Stimulated activated CD4-positive, alpha-beta T cell treated with anti-CD3 and anti-CD28 coated beads, TNF-alpha, amount 100 ng/mL, for 24 hours (primary cell): ENCODE results near the gene MYO5B.

Experiments
- DNase-seq, 3 experiments: peaks; one replicate each; pipeline ENCODE4 v3.0.0-alpha.2; 2020; ENCODE audit warnings: low read depth in 3 of 3

MYO5B gene

GRCh38 chr18:49886891-49887764 lies 307.8 kb downstream of the MYO5B start:
- no peak for DNase-seq

- no peak for DNase-seq
Measured at GRCh38 chr18:49884959-49885358, 310.0 kb downstream of the MYO5B start.

DNA sequence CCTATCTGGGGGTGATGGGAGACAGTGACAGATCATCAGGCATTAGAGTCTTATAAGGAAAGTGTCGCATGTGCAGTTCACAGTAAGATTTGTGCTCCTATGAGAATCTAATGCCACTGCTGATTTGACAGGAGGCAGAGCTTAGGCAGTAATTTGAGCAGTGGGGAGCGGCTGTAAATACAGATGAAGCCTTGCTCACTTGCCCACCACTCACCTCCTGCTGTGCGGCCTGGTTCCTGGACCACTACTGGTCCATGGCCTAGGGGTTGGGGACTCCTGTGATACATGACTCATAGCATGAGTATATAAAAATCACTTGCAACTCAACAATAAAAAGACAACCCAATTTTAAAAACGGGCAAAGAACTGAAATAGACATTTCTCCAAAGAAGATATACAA lies 310.5 kb downstream of the MYO5B start:
- DNase-seq, result no peak

GRCh38 chr18:49880661-49881060 lies 314.3 kb downstream of the MYO5B start:
- DNase-seq, result no peak

GRCh38 chr18:49879271-49879580 lies 315.7 kb downstream of the MYO5B start:
- no peak for DNase-seq

DNA sequence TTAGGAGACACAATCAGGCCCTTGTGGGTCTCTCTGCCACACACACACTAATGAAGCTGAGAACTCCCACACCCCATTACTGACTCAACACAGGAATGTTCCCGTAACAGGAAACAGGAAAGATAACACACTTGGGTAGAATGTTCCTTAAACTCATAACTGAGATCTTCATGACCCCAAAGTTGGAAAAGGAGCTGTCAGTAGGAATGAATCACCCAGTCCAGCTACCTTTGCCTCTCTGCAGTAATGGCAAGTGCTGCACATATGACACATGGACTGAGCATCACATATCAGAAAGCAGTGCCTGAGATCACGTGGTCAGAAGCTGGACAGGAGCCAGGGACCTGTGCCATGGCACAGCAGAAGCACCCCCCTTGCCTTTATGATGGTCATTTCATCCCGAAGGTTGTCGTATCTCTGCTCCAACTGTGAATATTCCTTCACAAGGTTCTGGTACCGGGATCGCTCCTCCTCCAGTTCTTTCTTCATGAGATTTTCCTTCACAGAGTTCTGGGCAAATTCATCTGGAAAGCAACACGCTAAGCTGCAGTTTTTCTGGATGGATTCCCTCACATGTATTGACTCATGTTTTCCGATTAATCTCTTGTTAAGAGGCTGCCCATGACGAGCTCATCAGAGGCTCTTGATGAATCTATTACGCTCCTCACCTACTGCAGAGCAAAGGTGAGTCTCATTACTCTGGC lies 316.2 kb downstream of the MYO5B start:
- DNase-seq, result no peak

GRCh38 chr18:49878015-49878414 lies 316.9 kb downstream of the MYO5B start:
- no peak for DNase-seq

DNA sequence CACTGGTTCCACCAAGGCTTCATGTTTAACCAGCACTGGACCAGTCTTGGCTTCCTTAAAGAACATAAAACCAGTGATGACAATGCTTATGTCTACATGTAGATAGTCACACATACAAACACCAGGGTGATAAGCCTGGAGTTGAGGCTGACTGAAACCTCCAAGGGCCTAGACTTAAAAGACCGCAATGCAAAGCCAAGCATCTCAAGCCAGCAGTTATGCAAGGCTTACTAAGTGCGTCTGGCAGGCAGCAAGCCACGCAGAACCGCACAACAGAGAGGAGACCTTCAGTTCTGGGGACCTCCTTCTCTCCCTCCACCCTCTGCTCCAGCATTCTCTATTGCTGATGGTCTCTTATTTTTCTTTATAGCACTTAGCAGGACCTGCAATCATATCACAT lies 318.4 kb downstream of the MYO5B start:
- DNase-seq, result no peak

GRCh38 chr18:49875783-49876182 lies 319.2 kb downstream of the MYO5B start:
- DNase-seq, result no peak

GRCh38 chr18:49875155-49875554 lies 319.8 kb downstream of the MYO5B start:
- no peak for DNase-seq

DNA sequence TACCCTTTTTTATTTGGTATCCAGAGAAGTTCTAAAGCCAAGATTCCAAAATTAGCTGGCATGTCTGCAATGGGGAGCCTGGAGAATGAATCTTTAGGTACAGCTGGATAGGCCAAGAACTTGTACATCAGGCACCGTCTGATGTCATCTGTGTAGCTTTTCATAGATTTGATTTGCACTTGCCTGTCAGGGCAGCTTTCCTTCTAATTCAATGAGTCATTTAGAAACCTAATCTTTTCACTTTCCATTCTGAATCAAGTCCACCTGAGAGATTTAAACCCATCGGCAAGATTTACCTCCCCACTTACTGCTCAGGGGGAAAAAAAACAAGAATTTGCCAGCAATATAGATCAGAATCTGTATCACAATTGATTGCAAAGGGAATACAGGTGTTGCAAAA lies 320.7 kb downstream of the MYO5B start:
- no peak for DNase-seq

DNA sequence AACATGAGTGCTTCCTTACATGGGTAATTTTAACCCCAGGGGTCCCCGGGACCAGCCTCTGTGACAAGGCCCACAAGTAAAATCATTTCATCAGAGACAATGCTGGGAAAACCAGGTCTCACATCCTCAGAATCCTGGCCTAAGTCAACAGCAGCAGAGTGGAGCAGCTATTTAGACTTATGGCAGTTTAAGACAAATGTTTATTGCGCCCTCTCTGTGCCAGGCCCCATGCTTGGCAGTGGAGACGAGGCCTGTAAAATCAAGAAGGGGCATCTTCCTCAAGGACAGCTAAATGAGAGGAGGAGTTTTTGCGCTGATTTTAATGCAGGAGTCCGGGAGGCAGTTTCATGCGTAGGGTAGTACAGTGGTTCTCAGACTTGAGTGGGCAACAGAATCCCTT lies 325.6 kb downstream of the MYO5B start:
- DNase-seq, result no peak

GRCh38 chr18:49866680-49867079 lies 328.3 kb downstream of the MYO5B start:
- no peak for DNase-seq

DNA sequence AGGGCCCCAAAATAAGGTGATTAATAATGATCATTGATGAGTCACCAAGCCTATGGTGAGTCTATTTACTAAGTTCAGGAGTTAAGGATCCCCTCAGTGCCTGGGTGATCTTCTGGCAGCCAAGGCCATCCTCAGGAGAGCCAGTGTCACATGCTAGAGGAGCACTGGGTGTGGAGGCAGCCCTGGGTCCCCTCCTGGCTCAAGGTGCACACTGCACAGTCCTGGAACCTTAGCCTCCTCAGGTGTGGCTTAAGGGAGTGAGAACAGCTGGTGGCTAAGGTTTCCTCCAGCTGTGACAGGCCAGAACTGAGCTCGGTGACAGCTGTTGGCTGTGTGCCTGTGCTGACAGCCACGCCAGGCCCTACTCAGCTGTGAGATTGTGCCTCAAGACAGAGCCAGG lies 329.5 kb downstream of the MYO5B start:
- no peak for DNase-seq

- DNase-seq, result no peak
Measured at GRCh38 chr18:49863769-49864621, 331.0 kb downstream of the MYO5B start.

DNA sequence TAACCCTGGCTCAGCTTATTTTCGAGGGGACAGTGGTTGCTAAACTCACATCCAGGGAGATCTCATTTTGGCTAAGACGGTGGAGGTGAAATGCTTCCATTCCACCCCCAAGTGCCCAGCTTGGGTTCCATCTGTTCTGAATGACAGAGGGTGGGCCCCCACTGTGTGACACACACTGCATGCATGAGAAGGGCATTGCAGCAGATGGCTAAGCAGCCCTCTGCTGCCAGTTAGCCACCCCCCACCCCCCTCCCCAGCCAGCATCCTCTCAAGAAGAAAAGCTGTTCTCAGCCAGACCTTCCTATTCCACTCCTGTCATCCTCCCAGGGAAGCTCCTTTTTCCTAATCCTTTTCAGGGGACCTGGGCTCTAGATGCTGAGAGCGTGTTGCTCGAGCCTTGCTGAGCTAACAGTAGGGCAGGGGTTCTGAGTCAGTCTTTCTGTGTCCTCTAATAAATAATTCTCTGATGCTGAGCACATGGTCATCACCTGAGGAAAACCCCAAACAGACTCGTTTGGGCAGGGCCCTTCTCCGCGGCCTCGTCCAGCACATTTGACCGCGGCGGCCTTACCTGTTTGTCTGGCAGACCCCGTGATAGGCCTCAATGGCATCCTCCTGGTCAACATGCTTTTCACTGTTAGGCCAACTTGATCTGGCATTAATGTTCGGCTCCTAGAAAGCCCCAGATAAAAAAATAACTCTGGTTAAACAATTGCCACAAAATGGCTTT lies 332.1 kb downstream of the MYO5B start:
- no peak for DNase-seq

DNA sequence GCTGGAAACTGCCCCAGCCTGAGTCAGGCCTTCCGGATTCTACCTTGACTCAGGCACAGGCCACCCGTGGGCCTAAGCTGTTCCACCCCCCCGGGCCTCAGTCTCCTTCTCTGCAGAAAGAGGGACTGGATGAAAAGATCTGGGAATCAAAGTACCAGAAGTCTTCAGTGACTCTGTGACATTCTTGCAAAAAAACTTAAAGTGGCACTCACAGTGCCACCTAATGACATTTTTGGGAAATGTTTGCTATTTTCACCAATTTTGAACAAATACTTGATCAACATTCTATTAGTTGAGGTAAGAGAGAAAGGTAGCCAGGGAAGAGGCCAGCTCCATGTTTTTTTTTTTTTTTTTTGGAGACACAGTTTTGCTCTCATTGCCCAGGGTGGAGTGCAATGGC lies 333.3 kb downstream of the MYO5B start:
- no peak for DNase-seq

DNA sequence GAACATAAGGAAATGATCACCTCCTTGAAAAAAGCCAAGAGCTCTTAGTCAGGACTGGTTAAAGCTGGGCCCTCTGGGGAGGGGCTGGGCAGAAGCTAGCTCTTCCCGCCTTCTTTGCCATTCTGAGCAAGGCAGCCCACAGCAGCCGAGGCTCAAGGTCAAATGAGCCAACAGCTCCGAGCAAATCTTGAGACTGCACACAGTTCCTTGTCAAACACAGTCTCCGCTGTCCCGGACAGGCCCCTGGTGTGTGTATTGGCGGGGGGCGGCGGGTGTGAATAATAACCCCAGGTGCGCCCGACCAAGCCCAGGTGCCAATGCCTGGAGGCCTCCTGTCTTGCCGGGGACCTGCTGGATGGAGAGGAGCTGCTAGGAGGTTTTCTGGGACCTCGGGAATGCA lies 335.2 kb downstream of the MYO5B start:
- DNase-seq, result no peak

DNA sequence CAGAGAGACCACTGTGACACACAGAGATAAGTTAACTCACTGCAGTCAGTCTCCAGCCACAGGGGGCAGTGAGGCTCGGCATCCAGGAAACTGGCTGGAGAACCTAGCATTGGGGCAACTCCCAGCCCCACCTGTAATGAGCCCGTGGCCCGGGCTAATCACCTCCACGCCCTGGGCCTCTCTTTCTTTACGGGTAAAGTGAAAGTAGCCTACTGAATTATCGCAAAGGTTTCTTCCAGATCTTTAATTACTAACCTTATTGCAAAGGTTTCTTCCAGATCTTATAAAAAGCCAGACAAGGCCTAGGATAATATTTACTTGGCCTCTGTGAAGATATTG lies 336.0 kb downstream of the MYO5B start:
- no peak for DNase-seq

GRCh38 chr18:49858309-49859020 lies 336.5 kb downstream of the MYO5B start:
- peak; percentile 38 to 50 (median 41) for DNase-seq

DNA sequence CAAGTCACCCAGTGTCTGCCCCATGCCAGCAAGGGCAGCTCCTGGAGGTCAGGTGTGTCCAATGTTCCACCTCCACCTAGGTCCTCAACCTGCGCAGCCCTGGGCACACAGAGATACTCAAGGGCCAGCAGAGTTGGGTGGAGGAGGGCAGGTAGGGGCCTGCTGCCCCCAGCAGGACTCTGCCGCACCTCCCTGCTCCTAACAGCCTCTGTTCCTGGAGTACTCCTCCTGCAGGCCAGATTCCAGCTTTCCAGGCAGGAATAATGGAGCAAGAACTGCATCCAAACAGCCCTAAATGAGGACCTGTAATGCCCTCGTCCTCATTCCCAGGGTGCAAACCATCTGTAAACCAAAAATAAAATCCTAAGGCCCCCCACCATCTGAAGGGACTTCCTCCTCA lies 337.2 kb downstream of the MYO5B start:
- DNase-seq, result no peak
